HepG2 (cell line): ENCODE results near the gene NAV1. TPM values are rescaled to one million over a fixed set of nuclear protein-coding genes. Genes with fewer than 3 reads are reported as not detected.
"Not testable (repeated sequence)": the region's sequence is repeated elsewhere in the genome, so short reads cannot be mapped to it uniquely, and the experiment has no call there.

ENCODE experiments used
- ATAC-seq: fragments of 200-7000 bp; cut with Tn5 transposase; 3 replicates; pipeline ENCODE4 v1.9.1; 2020; ENCODE audit warnings: mild to moderate bottlenecking, moderate library complexity
- BruUV-seq: library from RNA; stranded (reverse); fragments of 400-500 nt; replicated peaks from 2 replicates; lab custom pipeline; 2021; lab: Mats Ljungman, UMichigan
- CTCF ChIA-PET: fragments of 300-600 bp; formaldehyde crosslinking; extraction: SDS; loops from one replicate; lab custom pipeline; 2021; ENCODE audit warnings: low total read pairs, inconsistent platforms, low intra/inter-chr PET ratio; lab: Yijun Ruan, JAX
- POLR2A ChIA-PET: fragments of 350-600 bp; sonication (Branson Sonifier 250); formaldehyde crosslinking; loops from one replicate; lab custom pipeline; 2020; ENCODE audit warnings: antibody characterized with exemption, inconsistent platforms; lab: Yijun Ruan, JAX
- DNase-seq: peaks from one replicate; pipeline ENCODE4 v3.0.0-alpha.2; 2015; ENCODE audit warnings: low spot score
- FAIRE-seq: peaks from 3 replicates; lab custom pipeline; 2011; peaks lifted over from hg19 to GRCh38; lab: Jason Lieb, UNC
- H2AFZ ChIP-seq: one replicate; pipeline ENCODE4 v1.6.1; 2011; ENCODE audit warnings: low read length, inconsistent platforms
- H3K27ac ChIP-seq: fragments of 300-600 bp; 3 replicates; pipeline ENCODE4 v1.8.0; 2011; ENCODE audit warnings: mixed run types, mild to moderate bottlenecking, mixed read lengths, low read length, inconsistent platforms; ENCODE audit not compliant: insufficient read depth; ENCODE audit errors: extremely low read length
- H3K27me3 ChIP-seq, 2 experiments: fragments of 200-600 bp in 1 of 2; 2 replicates in 1 of 2; 3 replicates in 1 of 2; pipeline versions ENCODE4 v1.6.0 to v1.8.0; 2011; ENCODE audit warnings: low read length in 2 of 2, mild to moderate bottlenecking in 2 of 2, moderate library complexity in 2 of 2, inconsistent platforms in 1 of 2; ENCODE audit not compliant: insufficient read depth in 2 of 2, control insufficient read depth in 1 of 2
- H3K36me3 ChIP-seq, 2 experiments: fragments of 200-600 bp in 1 of 2; replicated peaks in 1 of 2; 2 replicates in 1 of 2; 3 replicates in 1 of 2; pipeline versions ENCODE4 v1.5.1 to v1.8.0; 2011; ENCODE audit warnings: low read length in 2 of 2, inconsistent platforms in 1 of 2; ENCODE audit not compliant: insufficient read depth in 2 of 2, control insufficient read depth in 1 of 2
- H3K4me1 ChIP-seq: 2 replicates; pipeline ENCODE4 v1.5.1; 2012; ENCODE audit warnings: low read length, inconsistent platforms; ENCODE audit not compliant: insufficient read depth
- H3K4me2 ChIP-seq: 2 replicates; pipeline ENCODE4 v1.6.0; 2011; ENCODE audit warnings: low read depth, low read length, inconsistent platforms
- H3K4me3 ChIP-seq, 3 experiments: fragments of 200-600 bp in 1 of 3; sonication (generic), shearing (Covaris generic) in 1 of 3; replicated peaks in 1 of 3; 2 replicates each; pipeline ENCODE4 v1.5.1; 2011 to 2016; ENCODE audit warnings: low read length in 3 of 3, inconsistent platforms in 2 of 3, low read depth in 2 of 3, mild to moderate bottlenecking in 2 of 3, control low read depth in 1 of 3, mixed read lengths in 1 of 3; ENCODE audit not compliant: insufficient read depth in 1 of 3
- H3K79me2 ChIP-seq: one replicate; pipeline ENCODE4 v1.6.1; 2011; ENCODE audit warnings: low read length, inconsistent platforms; ENCODE audit not compliant: insufficient read depth
- H3K9ac ChIP-seq: 2 replicates; pipeline ENCODE4 v1.6.0; 2011; ENCODE audit warnings: mild to moderate bottlenecking, low read depth, low read length, inconsistent platforms; ENCODE audit not compliant: insufficient read depth
- H3K9me3 ChIP-seq: 2 replicates; pipeline ENCODE4 v1.5.1; 2012; ENCODE audit warnings: mild to moderate bottlenecking, low read length
- H4K20me1 ChIP-seq: 2 replicates; pipeline ENCODE4 v1.6.0; 2011; ENCODE audit warnings: inconsistent platforms, mild to moderate bottlenecking, low read length, moderate library complexity; ENCODE audit not compliant: insufficient read depth
- FOXA1 ChIP-seq, 2 experiments: fragments of 450-650 bp in 1 of 2; sonication (generic) in 1 of 2; formaldehyde crosslinking in 1 of 2; IDR thresholded peaks; 2 replicates each; pipeline versions ENCODE4 v1.4.0 to v1.6.1; 2016 to 2020; ENCODE audit warnings: missing genetic modification reagents in 1 of 2
- GFI1 ChIP-seq: sonication (generic); formaldehyde crosslinking; IDR thresholded peaks from 2 replicates; pipeline ENCODE4 v1.5.0; 2020; ENCODE audit warnings: missing genetic modification reagents, mild to moderate bottlenecking, borderline replicate concordance
- GZF1 ChIP-seq: sonication (generic); formaldehyde crosslinking; IDR thresholded peaks from 2 replicates; pipeline ENCODE4 v1.5.1; 2020; ENCODE audit warnings: mild to moderate bottlenecking, missing genetic modification reagents
- HOXD1 ChIP-seq: sonication (generic); formaldehyde crosslinking; IDR thresholded peaks from 2 replicates; pipeline ENCODE4 v1.5.0; 2020; ENCODE audit warnings: missing genetic modification reagents
- MAF1 ChIP-seq: sonication (generic); formaldehyde crosslinking; IDR thresholded peaks from 2 replicates; pipeline ENCODE4 v1.5.0; 2020; ENCODE audit warnings: missing genetic modification reagents, borderline replicate concordance
- MAFG ChIP-seq: sonication (generic); formaldehyde crosslinking; IDR thresholded peaks from 2 replicates; pipeline ENCODE4 v1.5.1; 2020; ENCODE audit warnings: mild to moderate bottlenecking, missing genetic modification reagents
- ZFP37 ChIP-seq: sonication (generic); formaldehyde crosslinking; IDR thresholded peaks from 2 replicates; pipeline ENCODE4 v1.4.0; 2020; ENCODE audit warnings: missing genetic modification reagents, borderline replicate concordance
- ZNF256 ChIP-seq: sonication (generic); formaldehyde crosslinking; conservative IDR thresholded peaks from 2 replicates; pipeline ENCODE4 v1.4.0; 2020; ENCODE audit warnings: missing genetic modification reagents
- ZNF501 ChIP-seq: sonication (generic); formaldehyde crosslinking; IDR thresholded peaks from 2 replicates; pipeline ENCODE4 v1.5.1; 2020; ENCODE audit warnings: mild to moderate bottlenecking, moderate library complexity, missing genetic modification reagents
- ZNF777 ChIP-seq: sonication (generic); formaldehyde crosslinking; IDR thresholded peaks from 2 replicates; pipeline ENCODE4 v1.4.0; 2020; ENCODE audit warnings: missing genetic modification reagents
- WGBS: methylation state at CpG from one replicate; pipeline ENCODE4 v1.1.6; 2017; ENCODE audit warnings: low lambda C conversion rate; 5-methylcytosine and 5-hydroxymethylcytosine counted together
- in situ Hi-C: cut with HindIII; loops from 2 replicates; pipeline ENCODE4 v1.10.0; 2017; ENCODE audit warnings: low pct_unique_long_range_greater_than_20kb; ENCODE audit not compliant: extremely low pct_ligation_motif_present
- intact Hi-C: fragments of 100-400 bp; cut with micrococcal nuclease; formaldehyde crosslinking; loops from one replicate; pipeline ENCODE4 v1.10.0; 2022; ENCODE audit not compliant: unreplicated experiment
- polyA plus RNA-seq, 8 experiments: library from polyadenylated mRNA; depleted of rRNA in 3 of 8; stranded (reverse) in 7 of 8; unstranded in 1 of 8; fragments of >200 nt; fragmentation: Illumina TruSeq in 4 of 8; extraction: Trizol in 4 of 8; gene quantifications; 2 replicates each; pipeline versions ENCODE4 v1.2.1 to v1.2.3, GENCODE V29; 2011 to 2016; ENCODE audit warnings: low read depth in 4 of 8, missing spikeins in 1 of 8, mixed read lengths in 1 of 8; ENCODE audit not compliant: insufficient read depth in 1 of 8
- total RNA-seq, 5 experiments: library from RNA; depleted of rRNA; stranded (reverse); fragments of >200 nt; fragmentation: Illumina TruSeq; extraction: Trizol; gene quantifications; 2 replicates each; pipeline ENCODE4 v1.2.3, GENCODE V29; 2016; ENCODE audit warnings: low read depth in 1 of 5
- TF ChIP-seq, protein P1 (sequence below): sonication (generic); formaldehyde crosslinking; IDR thresholded peaks from 2 replicates; pipeline ENCODE4 v1.4.0; 2020; ENCODE audit warnings: missing genetic modification reagents
- TF ChIP-seq, protein P2 (sequence below): sonication (generic); formaldehyde crosslinking; conservative IDR thresholded peaks from 2 replicates; pipeline ENCODE4 v1.8.0; 2022; ENCODE audit warnings: low read depth, missing genetic modification reagents
- TF ChIP-seq, protein P3 (sequence below): sonication (generic); formaldehyde crosslinking; IDR thresholded peaks from 2 replicates; pipeline ENCODE4; 2020; ENCODE audit warnings: missing genetic modification reagents, mild to moderate bottlenecking, borderline replicate concordance

The NAV1 gene
- total and polyA plus RNA-seq, 2 of the 13 experiments (the other 11 are each of a cell fraction or from before 2014, with no cell fraction given): not detected

DNA sequence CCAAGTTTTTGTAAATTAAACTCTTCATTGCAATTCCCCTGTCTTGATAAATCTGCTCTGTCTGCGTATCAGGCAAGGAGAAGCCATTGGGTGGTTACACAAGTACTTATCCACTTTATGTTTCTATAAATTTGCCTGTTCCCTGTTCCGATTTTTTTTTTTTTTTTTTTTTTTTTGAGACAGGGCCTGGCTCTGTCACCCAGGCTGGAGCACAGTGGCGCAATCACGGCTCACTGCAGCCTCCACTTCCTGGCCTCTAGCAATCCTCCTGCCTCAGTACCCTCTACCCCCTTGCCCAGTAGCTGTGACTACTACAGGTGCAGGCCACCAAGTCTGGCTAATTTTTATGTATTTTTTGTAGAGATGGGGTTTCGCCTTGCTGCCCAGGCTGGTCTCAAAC, 20.9 kb upstream of the NAV1 start:
- WGBS: 38% methylated on average over 5 of the region's 5 CpGs
- in situ Hi-C loops: no loop called here
- ATAC-seq: no peak
- TF ChIP-seq GFI1 (CRISPR knock-in tag) (no peak), ZNF256 (CRISPR knock-in tag) (no peak), FOXA1 (IDR thresholded peaks at IDR 0.05) (no peak), FOXA1 (CRISPR knock-in tag; IDR thresholded peaks at IDR 0.05) (no peak), MAFG (CRISPR knock-in tag) (no peak), MAF1 (CRISPR knock-in tag) (no peak), GZF1 (no peak), ZFP37 (CRISPR knock-in tag) (no peak), HOXD1 (no peak), ZNF501 (CRISPR knock-in tag) (no peak), ZNF777 (CRISPR knock-in tag) (no peak)
- TF ChIP-seq, protein P1, sequence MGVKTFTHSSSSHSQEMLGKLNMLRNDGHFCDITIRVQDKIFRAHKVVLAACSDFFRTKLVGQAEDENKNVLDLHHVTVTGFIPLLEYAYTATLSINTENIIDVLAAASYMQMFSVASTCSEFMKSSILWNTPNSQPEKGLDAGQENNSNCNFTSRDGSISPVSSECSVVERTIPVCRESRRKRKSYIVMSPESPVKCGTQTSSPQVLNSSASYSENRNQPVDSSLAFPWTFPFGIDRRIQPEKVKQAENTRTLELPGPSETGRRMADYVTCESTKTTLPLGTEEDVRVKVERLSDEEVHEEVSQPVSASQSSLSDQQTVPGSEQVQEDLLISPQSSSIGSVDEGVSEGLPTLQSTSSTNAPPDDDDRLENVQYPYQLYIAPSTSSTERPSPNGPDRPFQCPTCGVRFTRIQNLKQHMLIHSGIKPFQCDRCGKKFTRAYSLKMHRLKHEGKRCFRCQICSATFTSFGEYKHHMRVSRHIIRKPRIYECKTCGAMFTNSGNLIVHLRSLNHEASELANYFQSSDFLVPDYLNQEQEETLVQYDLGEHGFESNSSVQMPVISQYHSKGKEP (CRISPR knock-in tag): no peak
- TF ChIP-seq, protein P2, sequence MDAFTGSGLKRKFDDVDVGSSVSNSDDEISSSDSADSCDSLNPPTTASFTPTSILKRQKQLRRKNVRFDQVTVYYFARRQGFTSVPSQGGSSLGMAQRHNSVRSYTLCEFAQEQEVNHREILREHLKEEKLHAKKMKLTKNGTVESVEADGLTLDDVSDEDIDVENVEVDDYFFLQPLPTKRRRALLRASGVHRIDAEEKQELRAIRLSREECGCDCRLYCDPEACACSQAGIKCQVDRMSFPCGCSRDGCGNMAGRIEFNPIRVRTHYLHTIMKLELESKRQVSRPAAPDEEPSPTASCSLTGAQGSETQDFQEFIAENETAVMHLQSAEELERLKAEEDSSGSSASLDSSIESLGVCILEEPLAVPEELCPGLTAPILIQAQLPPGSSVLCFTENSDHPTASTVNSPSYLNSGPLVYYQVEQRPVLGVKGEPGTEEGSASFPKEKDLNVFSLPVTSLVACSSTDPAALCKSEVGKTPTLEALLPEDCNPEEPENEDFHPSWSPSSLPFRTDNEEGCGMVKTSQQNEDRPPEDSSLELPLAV (CRISPR knock-in tag): no peak
- TF ChIP-seq, protein P3, sequence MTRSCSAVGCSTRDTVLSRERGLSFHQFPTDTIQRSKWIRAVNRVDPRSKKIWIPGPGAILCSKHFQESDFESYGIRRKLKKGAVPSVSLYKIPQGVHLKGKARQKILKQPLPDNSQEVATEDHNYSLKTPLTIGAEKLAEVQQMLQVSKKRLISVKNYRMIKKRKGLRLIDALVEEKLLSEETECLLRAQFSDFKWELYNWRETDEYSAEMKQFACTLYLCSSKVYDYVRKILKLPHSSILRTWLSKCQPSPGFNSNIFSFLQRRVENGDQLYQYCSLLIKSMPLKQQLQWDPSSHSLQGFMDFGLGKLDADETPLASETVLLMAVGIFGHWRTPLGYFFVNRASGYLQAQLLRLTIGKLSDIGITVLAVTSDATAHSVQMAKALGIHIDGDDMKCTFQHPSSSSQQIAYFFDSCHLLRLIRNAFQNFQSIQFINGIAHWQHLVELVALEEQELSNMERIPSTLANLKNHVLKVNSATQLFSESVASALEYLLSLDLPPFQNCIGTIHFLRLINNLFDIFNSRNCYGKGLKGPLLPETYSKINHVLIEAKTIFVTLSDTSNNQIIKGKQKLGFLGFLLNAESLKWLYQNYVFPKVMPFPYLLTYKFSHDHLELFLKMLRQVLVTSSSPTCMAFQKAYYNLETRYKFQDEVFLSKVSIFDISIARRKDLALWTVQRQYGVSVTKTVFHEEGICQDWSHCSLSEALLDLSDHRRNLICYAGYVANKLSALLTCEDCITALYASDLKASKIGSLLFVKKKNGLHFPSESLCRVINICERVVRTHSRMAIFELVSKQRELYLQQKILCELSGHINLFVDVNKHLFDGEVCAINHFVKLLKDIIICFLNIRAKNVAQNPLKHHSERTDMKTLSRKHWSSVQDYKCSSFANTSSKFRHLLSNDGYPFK: no peak
- TF ChIP-seq, all 625 proteins: peak for 0
- Histone ChIP-seq H3K9ac (no peak overlapping the region), H3K9me3 (no peaks in the 10 kb centered on the region), H4K20me1 (no peaks in the 10 kb centered on the region), H3K4me1 (0 out of 2 replicates have a peak, but pooled peaks cover 2% of the 10 kb centered on the region), H3K4me3 (no peak overlapping the region), H3K79me2 (no peaks in the 10 kb centered on the region), H3K4me2 (no peak overlapping the region), H2AFZ (no peak overlapping the region), H3K36me3 (no peaks in the 10 kb centered on the region), H3K27ac (no peak overlapping the region), H3K27me3 (peaks cover 1 to 14% of the 10 kb centered on the region in 2 experiments; a peak in 3 of 5 replicates)
- CTCF ChIA-PET: no interaction called here
- FAIRE-seq (no peak), DNase-seq (no peak)
- POLR2A ChIA-PET: no interaction called here
- intact Hi-C loops: no loop called here
- BruUV-seq: no TSS peak

DNA sequence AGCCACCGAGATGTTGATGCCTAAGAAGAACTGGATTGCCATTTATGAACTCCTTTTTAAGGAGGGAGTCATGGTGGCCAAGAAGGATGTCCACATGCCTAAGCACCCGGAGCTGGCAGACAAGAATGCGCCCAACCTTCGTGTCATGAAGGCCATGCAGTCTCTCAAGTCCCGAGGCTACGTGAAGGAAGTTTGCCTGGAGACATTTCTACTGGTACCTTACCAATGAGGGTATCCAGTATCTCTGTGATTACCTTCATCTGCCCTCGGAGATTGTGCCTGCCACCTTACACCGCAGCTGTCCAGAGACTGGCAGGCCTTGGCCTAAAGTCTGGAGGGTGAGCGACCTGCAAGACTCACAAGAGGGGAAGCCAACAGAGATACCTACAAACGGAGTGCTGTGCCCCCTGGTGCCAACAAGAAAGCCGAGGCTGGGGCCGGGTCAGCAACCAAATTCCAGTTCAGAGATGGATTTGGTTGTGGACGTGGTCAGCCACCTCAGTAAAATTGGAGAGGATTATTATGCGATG, 18.8 kb upstream of the NAV1 start:
- ATAC-seq, intact Hi-C loops, H3K9ac ChIP-seq, H3K4me2 ChIP-seq, H4K20me1 ChIP-seq, POLR2A ChIA-PET, H3K4me1 ChIP-seq, H3K36me3 ChIP-seq, BruUV-seq, H3K4me3 ChIP-seq, H3K27me3 ChIP-seq, FAIRE-seq, DNase-seq, in situ Hi-C loops, H3K9me3 ChIP-seq, H3K79me2 ChIP-seq, CTCF ChIA-PET, H2AFZ ChIP-seq, H3K27ac ChIP-seq: not testable (repeated sequence)
- 30% methylated on average over 10 of the region's 14 CpGs for WGBS
